GM12878 (cell line): ENCODE results near the gene SH3BP5. TPM values are rescaled to one million over a fixed set of nuclear protein-coding genes. Genes with fewer than 3 reads are reported as not detected.

Experiments used
- ATAC-seq: fragments of 200-7000 bp; cut with Tn5 transposase; 3 replicates; pipeline ENCODE4 v1.9.1; 2020; ENCODE audit warnings: mild to moderate bottlenecking, moderate library complexity
- BruUV-seq: library from RNA; stranded (reverse); fragments of 400-500 nt; replicated peaks from 2 replicates; lab custom pipeline; 2021; lab: Mats Ljungman, UMichigan
- CTCF ChIA-PET: fragments of 300-600 bp; sonication (Branson Sonifier 250); formaldehyde crosslinking; extraction: SDS; loops from one replicate; lab custom pipeline; 2021; ENCODE audit warnings: inconsistent platforms; lab: Yijun Ruan, JAX
- POLR2A ChIA-PET: fragments of 350-600 bp; formaldehyde crosslinking; extraction: SDS; loops from one replicate; lab custom pipeline; 2021; ENCODE audit warnings: inconsistent platforms; lab: Charles Lee
- RAD21 ChIA-PET: fragments of 300-600 bp; sonication (Branson Sonifier 250); formaldehyde crosslinking; loops from one replicate; lab custom pipeline; 2023; ENCODE audit warnings: antibody characterized with exemption; ENCODE audit not compliant: unreplicated experiment; lab: Charles Lee
- SMC1A ChIA-PET: fragments of 300-600 bp; sonication (Branson Sonifier 250); formaldehyde crosslinking; loops from one replicate; lab custom pipeline; 2023; ENCODE audit not compliant: unreplicated experiment, uncharacterized antibody; lab: Charles Lee
- DNase-seq: peaks from one replicate; pipeline ENCODE4 v3.0.0-alpha.2; 2011; ENCODE audit warnings: low read depth, low spot score
- FAIRE-seq: peaks from 3 replicates; lab custom pipeline; 2011; peaks lifted over from hg19 to GRCh38; lab: Jason Lieb, UNC
- H2AFZ ChIP-seq: 2 replicates; pipeline ENCODE4 v1.6.0; 2011; ENCODE audit warnings: low read depth, low read length, control low read depth; ENCODE audit not compliant: control insufficient read depth
- H3K27ac ChIP-seq: 2 replicates; pipeline ENCODE4 v1.5.1; 2011; ENCODE audit warnings: control low read depth; ENCODE audit not compliant: control insufficient read depth, insufficient read depth
- H3K27me3 ChIP-seq, 2 experiments: replicated peaks in 1 of 2; 2 replicates each; pipeline versions ENCODE4 v1.6.0 to v1.6.1; 2011; ENCODE audit warnings: low read length in 1 of 2; ENCODE audit not compliant: control insufficient read depth in 2 of 2, insufficient read depth in 2 of 2
- H3K36me3 ChIP-seq, 2 experiments: 2 replicates each; pipeline ENCODE4 v1.5.1; 2011; ENCODE audit warnings: low read length in 1 of 2; ENCODE audit not compliant: control insufficient read depth in 2 of 2, insufficient read depth in 2 of 2
- H3K4me1 ChIP-seq: 2 replicates; pipeline ENCODE4 v1.6.1; 2011; ENCODE audit warnings: mild to moderate bottlenecking, low read length, moderate library complexity, mixed read lengths; ENCODE audit not compliant: control insufficient read depth, insufficient read depth
- H3K4me2 ChIP-seq: 2 replicates; pipeline ENCODE4 v1.6.0; 2011; ENCODE audit warnings: control low read depth; ENCODE audit not compliant: control insufficient read depth, insufficient read depth
- H3K4me3 ChIP-seq: fragments of 200-600 bp; sonication (generic); 2 replicates; pipeline ENCODE4 v1.5.1; 2016
- H3K79me2 ChIP-seq: 2 replicates; pipeline ENCODE4 v1.6.0; 2011; ENCODE audit warnings: low read length; ENCODE audit not compliant: control insufficient read depth, insufficient read depth
- H3K9ac ChIP-seq: 2 replicates; pipeline ENCODE4 v1.8.0; 2011; ENCODE audit warnings: low read length, control low read depth, mixed read lengths; ENCODE audit not compliant: control insufficient read depth, insufficient read depth
- H3K9me3 ChIP-seq: replicated peaks from 3 replicates; pipeline ENCODE4 v1.5.1; 2011; ENCODE audit warnings: mild to moderate bottlenecking, low read length; ENCODE audit not compliant: control insufficient read depth, insufficient read depth
- H4K20me1 ChIP-seq: 2 replicates; pipeline ENCODE4 v1.6.0; 2011; ENCODE audit not compliant: control insufficient read depth, insufficient read depth
- ATF3 ChIP-seq: IDR thresholded peaks from 2 replicates; pipeline ENCODE4 v1.6.1; 2011; ENCODE audit warnings: low read depth, mild to moderate bottlenecking, low read length, moderate library complexity, borderline replicate concordance; ENCODE audit errors: extremely low read depth
- CHD4 ChIP-seq: fragments of 200-600 bp; sonication (generic); IDR thresholded peaks from 2 replicates; pipeline ENCODE4 v1.6.1; 2016; ENCODE audit warnings: mild to moderate bottlenecking
- CREM ChIP-seq: IDR thresholded peaks from 2 replicates; pipeline ENCODE4 v1.6.1; 2014; ENCODE audit warnings: antibody characterized with exemption, low read depth
- EGR1 ChIP-seq, 2 experiments: IDR thresholded peaks; 1 replicate in 1 of 2; 2 replicates in 1 of 2; pipeline ENCODE4 v1.6.1; 2011 to 2012; ENCODE audit warnings: low read depth in 2 of 2, low read length in 2 of 2, borderline replicate concordance in 1 of 2, mild to moderate bottlenecking in 1 of 2, moderate library complexity in 1 of 2
- GATAD2B ChIP-seq: fragments of 450-650 bp; conservative IDR thresholded peaks from 2 replicates; pipeline ENCODE4 v1.6.1; 2017; ENCODE audit warnings: low read depth, mild to moderate bottlenecking, moderate library complexity
- IKZF2 ChIP-seq, 2 experiments: fragments of 450-650 bp; IDR thresholded peaks; 2 replicates each; pipeline ENCODE4 v1.6.1; 2017; ENCODE audit warnings: mild to moderate bottlenecking in 2 of 2, moderate library complexity in 2 of 2
- IRF3 ChIP-seq: fragments of 450-650 bp; IDR thresholded peaks from 2 replicates; pipeline ENCODE4 v1.6.1; 2014; ENCODE audit warnings: mild to moderate bottlenecking
- IRF5 ChIP-seq: fragments of 450-650 bp; IDR thresholded peaks from 2 replicates; pipeline ENCODE4 v1.6.1; 2017; ENCODE audit warnings: borderline replicate concordance
- KLF5 ChIP-seq: fragments of 450-650 bp; IDR thresholded peaks from 2 replicates; pipeline ENCODE4 v1.6.1; 2014; ENCODE audit warnings: mild to moderate bottlenecking; ENCODE audit not compliant: partially characterized antibody
- MXI1 ChIP-seq: fragments of 150-350 bp; IDR thresholded peaks from 2 replicates; pipeline ENCODE4 v1.6.1; 2011; ENCODE audit warnings: low read depth, mild to moderate bottlenecking, inconsistent platforms, low read length, improper control_type of control experiment
- NR2C2 ChIP-seq: IDR thresholded peaks from 2 replicates; pipeline ENCODE4 v1.6.1; 2011; ENCODE audit warnings: borderline replicate concordance, low read depth; ENCODE audit not compliant: control insufficient read depth, insufficient read length
- RB1 ChIP-seq: fragments of 450-650 bp; formaldehyde crosslinking; IDR thresholded peaks from 2 replicates; pipeline ENCODE4 v1.6.1; 2017; ENCODE audit warnings: mild to moderate bottlenecking, borderline replicate concordance
- RCOR1 ChIP-seq: conservative IDR thresholded peaks from 2 replicates; pipeline ENCODE4 v1.6.1; 2012; ENCODE audit warnings: low read depth, low read length, improper control_type of control experiment
- RELA ChIP-seq: fragments of 450-650 bp; IDR thresholded peaks from 2 replicates; pipeline ENCODE4 v1.8.0; 2014; ENCODE audit warnings: borderline replicate concordance; ENCODE audit not compliant: partially characterized antibody
- RUNX3 ChIP-seq: IDR thresholded peaks from 2 replicates; pipeline ENCODE4 v1.6.1; 2012; ENCODE audit warnings: low read length, inconsistent platforms
- SIN3A ChIP-seq: IDR thresholded peaks from 2 replicates; pipeline ENCODE4 v1.6.1; 2012; ENCODE audit warnings: low read depth, low read length, improper control_type of control experiment
- SREBF2 ChIP-seq: IDR thresholded peaks from 2 replicates; pipeline ENCODE4 v1.6.1; 2012; ENCODE audit warnings: mild to moderate bottlenecking, low read length
- SUZ12 ChIP-seq: fragments of 200-600 bp; sonication (generic); IDR thresholded peaks from one replicate; pipeline ENCODE4 v1.6.1; 2018; ENCODE audit warnings: antibody characterized with exemption, mild to moderate bottlenecking; ENCODE audit not compliant: unreplicated experiment
- TCF7 ChIP-seq: IDR thresholded peaks from 2 replicates; pipeline ENCODE4 v1.6.1; 2014; ENCODE audit warnings: antibody characterized with exemption, borderline replicate concordance
- ZNF207 ChIP-seq: fragments of 450-650 bp; IDR thresholded peaks from 2 replicates; pipeline ENCODE4 v1.6.1; 2014; ENCODE audit warnings: antibody characterized with exemption, mild to moderate bottlenecking, borderline replicate concordance
- WGBS: methylation state at CpG from one replicate; pipeline ENCODE4 v1.1.6; 2016; ENCODE audit warnings: low lambda C conversion rate; ENCODE audit not compliant: insufficient replicate concordance, insufficient coverage; ENCODE audit errors: missing lambda C conversion rate; 5-methylcytosine and 5-hydroxymethylcytosine counted together
- in situ Hi-C: fragments of 300-500 bp; cut with MboI; formaldehyde crosslinking; loops from 9 replicates; pipeline ENCODE4 v1.14.3; 2018; ENCODE audit warnings: mixed read lengths
- intact Hi-C: fragments of 100-400 bp; cut with micrococcal nuclease; formaldehyde crosslinking; loops from one replicate; pipeline ENCODE4 v1.14.2; 2022; ENCODE audit not compliant: unreplicated experiment
- polyA plus RNA-seq, 11 experiments: library from polyadenylated mRNA; depleted of rRNA in 4 of 11; unstranded in 6 of 11; stranded (reverse) in 5 of 11; fragments of >200 nt; fragmentation: Nextera tagmentation in 4 of 11; fragmentation: Illumina TruSeq in 1 of 11; extraction: Ambion mirVana in 4 of 11; extraction: Trizol in 1 of 11; gene quantifications; 1 replicate in 1 of 11; 2 replicates in 10 of 11; pipeline versions ENCODE4 v1.2.1 to v1.2.3, GENCODE V29; 2011 to 2016; ENCODE audit warnings: inconsistent platforms in 2 of 11, missing spikeins in 2 of 11, low read depth in 1 of 11
- total RNA-seq, 4 experiments: library from RNA; depleted of rRNA in 3 of 4; stranded (reverse); fragments of >200 nt in 3 of 4; fragmentation: Illumina TruSeq in 1 of 4; extraction: Trizol in 1 of 4; gene quantifications; 2 replicates each; pipeline versions ENCODE4 v1.2.1 to v1.2.3, GENCODE V29; 2013 to 2021

Gene SH3BP5
- total and polyA plus RNA-seq, 10 of the 15 experiments (the other 5 are each of a cell fraction or from before 2014, with no cell fraction given) = 14.9 to 87.5 (median 43.7) TPM

- SMC1A ChIA-PET = interaction anchor here (1.3 to 2.3 kb wide), 3 partner anchors 10 to 100 kb away, joined by 4 to 8 read pairs (median 5); no protein-coding TSS in a partner anchor
- POLR2A ChIA-PET = no interaction called here
- Histone ChIP-seq H3K36me3 (no peaks in the 10 kb centered on the region), H3K9me3 (no peaks in the 10 kb centered on the region), H3K9ac (no peak overlapping the region), H3K4me3 (no peak overlapping the region), H3K79me2 (no peaks in the 10 kb centered on the region), H3K4me1 (peaks cover 8% of the 10 kb centered on the region; the same call in 1 of the 2 replicates), H3K27ac (no peak overlapping the region), H2AFZ (no peak overlapping the region), H3K4me2 (no peak overlapping the region), H3K27me3 (no peaks in the 10 kb centered on the region), H4K20me1 (no peaks in the 10 kb centered on the region)
- intact Hi-C loops (no loop called here), in situ Hi-C loops (loop anchor here (25.0 kb wide), 2 partner anchors 1144 to 1544 kb away; partner anchors contain the start of gene RFTN1)
- FAIRE-seq = no peak
- WGBS = 90% methylated on average over 6 of the region's 6 CpGs
- BruUV-seq = no TSS peak
- ATAC-seq = no peak
- CTCF ChIA-PET = interaction anchor here (1.2 to 3.5 kb wide), 3 partner anchors 10 to 165 kb away, joined by 5 to 16 read pairs (median 7); no protein-coding TSS in a partner anchor
- TF ChIP-seq RB1 (no peak), SUZ12 (no peak), IRF5 (no peak), TCF7 (no peak), RELA (no peak), IRF3 (no peak), IKZF2 (IDR thresholded peaks at IDR 0.05) (no peak), CHD4 (no peak), SIN3A (no peak), CREM (no peak), KLF5 (no peak), ZNF207 (no peak), EGR1 (IDR thresholded peaks at IDR 0.05; ENCODE audit: borderline replicate concordance in 1 of 2, low read depth in 2 of 2, low read length in 2 of 2) (no peak), SREBF2 (no peak), NR2C2 (no peak), RUNX3 (no peak), ATF3 (no peak), MXI1 (no peak), GATAD2B (no peak), RCOR1 (no peak)
- RAD21 ChIA-PET = interaction anchor here (1.0 to 2.2 kb wide), 2 partner anchors 100 to 168 kb away, joined by 3 to 9 read pairs; no protein-coding TSS in a partner anchor
- DNase-seq = no peak
These were observed 36.3 kb upstream of the SH3BP5 start for GRCh38 chr3:15368561-15369135.
